ENCODE results near the gene FAM83E.

- TF ChIP-seq POLR2A (IDR thresholded peaks at IDR 0.05; ENCODE audit: low read depth, low read length) (no peak), POLR2AphosphoS5 (IDR thresholded peaks at IDR 0.05; ENCODE audit: low read depth, low read length) (no peak)
These were observed 27.5 kb downstream of the FAM83E start for GRCh38 chr19:48587387-48587786.

All from GM12892 (cell line).